HG02884 (cell line): ENCODE results near the gene AURKAIP1.
"Not testable (repeated sequence)": the region's sequence is repeated elsewhere in the genome, so short reads cannot be mapped to it uniquely, and the experiment has no call there.

Source experiments
- ATAC-seq: cut with Tn5 transposase; IDR thresholded peaks from one replicate; pipeline ENCODE4 v1.9.1; 2021; ENCODE audit warnings: mild to moderate bottlenecking, moderate library complexity; ENCODE audit not compliant: unreplicated experiment

AURKAIP1 gene

GRCh38 chr1:1374929-1375662, at the start of gene AURKAIP1:
AURKAIP1 (minus strand) TSS chr1:1375207; CDS start chr1:1374756, 451 bp downstream.
- ATAC-seq: peak; percentile 80

- no peak for ATAC-seq
Measured at GRCh38 chr1:1424707-1425106, 49.7 kb upstream of the AURKAIP1 start.

GRCh38 chr1:1423245-1423597, 48.2 kb upstream of the AURKAIP1 start:
- ATAC-seq: no peak

- no peak for ATAC-seq
Measured at GRCh38 chr1:1422465-1423244, 47.6 kb upstream of the AURKAIP1 start.

- ATAC-seq: no peak
Measured at GRCh38 chr1:1421907-1422464, 47.0 kb upstream of the AURKAIP1 start.

- ATAC-seq: no peak
Measured at GRCh38 chr1:1421147-1421906, 46.3 kb upstream of the AURKAIP1 start, which contains the start of gene ANKRD65. ANKRD65 (minus strand) TSS chr1:1421276; CDS start chr1:1421005, 271 bp downstream.

GRCh38 chr1:1420654-1421141, 45.7 kb upstream of the AURKAIP1 start:
- no peak for ATAC-seq

GRCh38 chr1:1419813-1420653, 45.0 kb upstream of the AURKAIP1 start:
- no peak for ATAC-seq

- ATAC-seq: no peak
Measured at GRCh38 chr1:1419363-1419812, 44.4 kb upstream of the AURKAIP1 start.

- no peak for ATAC-seq
Measured at GRCh38 chr1:1418464-1419362, 43.7 kb upstream of the AURKAIP1 start.

- not testable (repeated sequence) for ATAC-seq
Measured at GRCh38 chr1:1417825-1418463, 42.9 kb upstream of the AURKAIP1 start.

GRCh38 chr1:1417396-1417795, 42.4 kb upstream of the AURKAIP1 start:
- not testable (repeated sequence) for ATAC-seq

GRCh38 chr1:1415751-1416150, 40.7 kb upstream of the AURKAIP1 start:
- ATAC-seq: no peak

GRCh38 chr1:1412311-1412902, 37.4 kb upstream of the AURKAIP1 start:
- ATAC-seq: not testable (repeated sequence)

- no peak for ATAC-seq
Measured at GRCh38 chr1:1411626-1412025, 36.6 kb upstream of the AURKAIP1 start.

GRCh38 chr1:1410238-1410637, 35.2 kb upstream of the AURKAIP1 start:
- not testable (repeated sequence) for ATAC-seq

- ATAC-seq: peak; percentile 28
Measured at GRCh38 chr1:1407636-1408318, 32.8 kb upstream of the AURKAIP1 start.
